Trophoblast cell (in vitro differentiated cells and primary cell): ENCODE results near the gene CEBPA.
A peak's percentile ranks its signal among the peaks of the same experiment; 100 is the strongest.

Experiments
- DNase-seq, 2 donors: peaks; one replicate each; pipeline ENCODE4 v3.0.0-alpha.2; 2016
- H2AFZ ChIP-seq: 2 replicates; pipeline ENCODE4 v1.6.1; 2013; ENCODE audit warnings: low read length, moderate library complexity, mild to moderate bottlenecking; ENCODE audit not compliant: insufficient read depth, poor library complexity
- H2AK5ac ChIP-seq: 2 replicates; pipeline ENCODE4 v1.6.1; 2013; ENCODE audit warnings: mild to moderate bottlenecking, low read length
- H2BK120ac ChIP-seq: 2 replicates; pipeline ENCODE4 v1.6.1; 2013; ENCODE audit warnings: low read length, mild to moderate bottlenecking, moderate library complexity; ENCODE audit not compliant: insufficient read depth, poor library complexity
- H2BK12ac ChIP-seq: 2 replicates; pipeline ENCODE4 v1.6.1; 2013; ENCODE audit warnings: mild to moderate bottlenecking, low read length, moderate library complexity
- H2BK5ac ChIP-seq: 2 replicates; pipeline ENCODE4 v1.6.1; 2013; ENCODE audit warnings: low read length, low read depth, moderate library complexity, mild to moderate bottlenecking; ENCODE audit not compliant: poor library complexity
- H3K14ac ChIP-seq: 2 replicates; pipeline ENCODE4 v1.6.1; 2013; ENCODE audit warnings: mild to moderate bottlenecking, low read length
- H3K18ac ChIP-seq: 2 replicates; pipeline ENCODE4 v1.6.1; 2013; ENCODE audit warnings: mild to moderate bottlenecking, low read length
- H3K23ac ChIP-seq: 2 replicates; pipeline ENCODE4 v1.6.1; 2013; ENCODE audit warnings: low read length
- H3K27ac ChIP-seq: 2 replicates; pipeline ENCODE4 v1.5.1; 2013; ENCODE audit warnings: low read depth, mild to moderate bottlenecking, inconsistent platforms, low read length, moderate library complexity
- H3K27me3 ChIP-seq: 2 replicates; pipeline ENCODE4 v1.6.1; 2013; ENCODE audit warnings: inconsistent platforms, mild to moderate bottlenecking, low read length, moderate library complexity; ENCODE audit not compliant: insufficient read depth
- H3K36me3 ChIP-seq, 2 experiments: 1 replicate in 1 of 2; 2 replicates in 1 of 2; pipeline ENCODE4 v1.6.1; 2013; ENCODE audit warnings: low read length in 2 of 2, mild to moderate bottlenecking in 2 of 2, moderate library complexity in 1 of 2; ENCODE audit not compliant: insufficient read depth in 2 of 2, control insufficient read depth in 1 of 2
- H3K4ac ChIP-seq: 2 replicates; pipeline ENCODE4 v1.6.1; 2013; ENCODE audit warnings: low read depth, mild to moderate bottlenecking, low read length, moderate library complexity
- H3K4me1 ChIP-seq, 2 experiments: 1 replicate in 1 of 2; 2 replicates in 1 of 2; pipeline ENCODE4 v1.6.1; 2013; ENCODE audit warnings: low read length in 2 of 2, mild to moderate bottlenecking in 2 of 2, moderate library complexity in 1 of 2; ENCODE audit not compliant: insufficient read depth in 2 of 2, control insufficient read depth in 1 of 2
- H3K4me2 ChIP-seq: 2 replicates; pipeline ENCODE4 v1.6.1; 2013; ENCODE audit warnings: inconsistent platforms, mild to moderate bottlenecking, low read length, moderate library complexity
- H3K4me3 ChIP-seq: 2 replicates; pipeline ENCODE4 v1.5.1; 2013; ENCODE audit warnings: mild to moderate bottlenecking, low read depth, low read length, inconsistent platforms
- H3K79me1 ChIP-seq: one replicate; pipeline ENCODE4 v1.6.1; 2013; ENCODE audit warnings: low read length
- H3K79me2 ChIP-seq: 2 replicates; pipeline ENCODE4 v1.6.1; 2013; ENCODE audit warnings: low read length, mild to moderate bottlenecking; ENCODE audit not compliant: control insufficient read depth, insufficient read depth, poor library complexity
- H3K9ac ChIP-seq: 2 replicates; pipeline ENCODE4 v1.6.1; 2013; ENCODE audit warnings: mild to moderate bottlenecking, low read length
- H3K9me3 ChIP-seq: 2 replicates; pipeline ENCODE4 v1.6.1; 2013; ENCODE audit warnings: low read depth, mild to moderate bottlenecking, control low read depth, inconsistent platforms, low read length; ENCODE audit not compliant: insufficient read depth
- H4K12ac ChIP-seq: 2 replicates; pipeline ENCODE4 v1.6.1; 2013; ENCODE audit warnings: low read depth, mild to moderate bottlenecking, low read length, moderate library complexity
- H4K8ac ChIP-seq: 2 replicates; pipeline ENCODE4 v1.6.1; 2013; ENCODE audit warnings: low read depth, mild to moderate bottlenecking, low read length, moderate library complexity
- H4K91ac ChIP-seq: one replicate; pipeline ENCODE4 v1.6.1; 2013; ENCODE audit warnings: low read depth, mild to moderate bottlenecking, low read length, moderate library complexity
- WGBS: extraction: QIAGEN DNeasy Blood & Tissue Kit; methylation state at CpG from one replicate; pipeline ENCODE4 v1.1.7; 2013; ENCODE audit warnings: missing lambda C conversion rate; ENCODE audit not compliant: insufficient read length, insufficient coverage; ENCODE audit errors: extremely low coverage; 5-methylcytosine and 5-hydroxymethylcytosine counted together

CEBPA gene

DNA sequence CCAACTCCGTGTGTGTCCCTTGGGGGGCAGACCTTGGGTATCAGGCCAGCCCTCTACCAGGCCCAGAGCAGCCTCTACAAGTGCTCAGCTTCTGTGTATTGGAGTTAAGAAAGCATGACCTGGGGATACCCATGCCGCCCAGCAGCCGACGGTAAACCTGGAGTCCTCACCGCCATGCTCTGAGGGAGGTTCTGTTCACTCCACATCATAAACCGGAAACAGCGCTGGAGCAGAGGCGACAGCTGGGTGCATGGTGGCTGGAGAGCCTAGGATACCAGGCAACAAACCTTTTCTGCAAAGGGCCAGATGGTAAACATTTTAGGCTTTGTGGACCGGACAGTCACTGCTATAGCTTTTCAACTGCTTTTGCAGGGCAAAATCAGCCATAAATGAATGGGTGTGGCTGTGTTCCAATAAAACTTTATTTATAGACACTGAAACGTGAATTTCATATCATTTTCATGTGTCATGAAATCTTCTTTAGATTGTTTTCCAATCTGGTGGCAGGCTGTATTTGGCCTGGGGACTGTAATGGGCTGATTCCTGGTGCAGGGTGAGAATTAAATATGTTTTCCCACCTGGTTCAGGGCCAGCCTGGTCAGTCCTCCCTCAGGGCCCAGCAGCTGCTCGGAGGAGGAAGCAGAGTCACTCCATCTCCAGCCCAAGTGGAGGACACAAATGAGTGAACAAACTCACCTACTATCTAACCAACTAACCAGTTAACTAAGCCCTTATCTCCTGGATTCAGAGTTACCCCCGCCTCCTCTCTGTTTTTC, 30.9 kb downstream of the CEBPA start:
- no peak overlapping the region for H3K14ac ChIP-seq
- H3K4ac ChIP-seq = no peak overlapping the region
- peaks cover 7% of the 10 kb centered on the region for H3K79me1 ChIP-seq
- H3K79me2 ChIP-seq = no peaks in the 10 kb centered on the region
- H3K36me3 ChIP-seq = no peaks in the 10 kb centered on the region
- H3K4me3 ChIP-seq = no peak overlapping the region
- WGBS = no CpG with 5 or more reads among the region's 12 CpGs
- no peak overlapping the region for H4K91ac ChIP-seq
- no peak overlapping the region for H2BK5ac ChIP-seq
- no peak overlapping the region for H2BK12ac ChIP-seq
- no peak overlapping the region for H2AFZ ChIP-seq
- H2BK120ac ChIP-seq = no peak overlapping the region
- H3K9me3 ChIP-seq = peaks cover 5% of the 10 kb centered on the region
- H3K4me1 ChIP-seq = peaks cover 11 to 13% of the 10 kb centered on the region in 2 experiments
- H3K18ac ChIP-seq = no peak overlapping the region
- H3K4me2 ChIP-seq = no peak overlapping the region
- no peak overlapping the region for H2AK5ac ChIP-seq
- no peak overlapping the region for H3K27ac ChIP-seq
- H4K12ac ChIP-seq = no peak overlapping the region
- DNase-seq = no peak
- no peaks in the 10 kb centered on the region for H3K27me3 ChIP-seq
- no peak overlapping the region for H3K23ac ChIP-seq
- H4K8ac ChIP-seq = no peak overlapping the region
- no peak overlapping the region for H3K9ac ChIP-seq

DNA sequence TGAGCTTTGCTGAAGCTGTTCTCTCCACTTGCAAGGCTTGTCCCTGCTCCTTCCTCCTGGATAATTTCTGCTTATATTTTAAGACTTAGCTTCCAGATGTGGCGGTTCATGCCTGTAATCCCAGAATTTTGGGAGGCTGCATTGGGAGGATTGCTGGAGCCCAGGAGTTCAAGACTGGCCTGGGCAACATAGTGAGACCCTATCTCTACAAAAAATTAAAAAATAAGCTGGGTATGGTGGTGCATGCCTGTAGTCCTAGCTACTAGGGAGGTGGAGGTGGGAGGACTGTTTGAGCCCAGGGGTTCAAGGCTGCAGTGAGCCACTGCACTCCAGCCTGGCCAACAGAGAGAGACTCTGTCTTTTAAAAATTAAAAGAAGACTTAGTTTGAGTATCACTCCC, 31.6 kb downstream of the CEBPA start:
- H3K27ac ChIP-seq = no peak overlapping the region
- no peak overlapping the region for H2AK5ac ChIP-seq
- no CpG with 5 or more reads among the region's 1 CpG for WGBS
- H3K9ac ChIP-seq = no peak overlapping the region
- H3K27me3 ChIP-seq = no peaks in the 10 kb centered on the region
- no peak overlapping the region for H2BK120ac ChIP-seq
- H3K9me3 ChIP-seq = peaks cover 5% of the 10 kb centered on the region
- no peak overlapping the region for H2BK12ac ChIP-seq
- H3K23ac ChIP-seq = no peak overlapping the region
- no peak overlapping the region for H3K14ac ChIP-seq
- peaks cover 5% of the 10 kb centered on the region for H3K79me1 ChIP-seq
- H2AFZ ChIP-seq = no peak overlapping the region
- H4K8ac ChIP-seq = no peak overlapping the region
- H4K91ac ChIP-seq = peak overlapping the region; percentile 16
- H3K4ac ChIP-seq = no peak overlapping the region
- H3K4me3 ChIP-seq = no peak overlapping the region
- no peak overlapping the region for H3K18ac ChIP-seq
- H3K79me2 ChIP-seq = no peaks in the 10 kb centered on the region
- no peak overlapping the region for H2BK5ac ChIP-seq
- H3K36me3 ChIP-seq = no peaks in the 10 kb centered on the region
- no peak for DNase-seq
- H3K4me1 ChIP-seq = peaks cover 11 to 13% of the 10 kb centered on the region in 2 experiments
- H3K4me2 ChIP-seq = no peak overlapping the region
- no peak overlapping the region for H4K12ac ChIP-seq

DNA sequence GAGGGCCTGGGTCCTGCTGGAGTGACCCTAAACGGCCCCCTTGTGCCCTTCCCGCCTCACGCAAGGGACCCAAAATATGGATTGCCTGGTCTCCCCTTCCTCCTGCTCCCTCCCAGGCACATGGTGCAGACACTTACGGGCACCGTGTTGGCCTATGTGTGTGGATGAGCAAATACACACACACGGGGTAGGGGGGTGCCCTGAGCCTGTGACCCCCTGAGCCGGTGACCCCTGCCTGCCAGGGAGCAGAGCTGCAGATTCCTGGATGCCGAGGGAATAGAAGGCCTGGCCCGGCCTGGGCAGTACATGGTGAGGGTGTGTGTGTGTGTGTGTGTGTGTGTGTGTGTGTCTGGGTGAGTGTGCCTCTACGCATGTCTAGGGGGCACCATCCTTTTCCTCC, 33.3 kb downstream of the CEBPA start:
- Histone ChIP-seq H2BK5ac (no peak overlapping the region), H4K91ac (no peak overlapping the region), H3K79me2 (no peaks in the 10 kb centered on the region), H3K27ac (no peak overlapping the region), H3K18ac (no peak overlapping the region), H4K8ac (no peak overlapping the region), H2BK120ac (no peak overlapping the region), H4K12ac (no peak overlapping the region), H3K4me3 (no peak overlapping the region), H3K79me1 (peaks cover 3% of the 10 kb centered on the region), H3K4ac (no peak overlapping the region), H3K9me3 (peaks cover 2% of the 10 kb centered on the region), H3K27me3 (no peaks in the 10 kb centered on the region), H2AFZ (no peak overlapping the region), H3K4me1 (peaks cover 4 to 7% of the 10 kb centered on the region in 2 experiments), H3K14ac (no peak overlapping the region), H2AK5ac (peak overlapping the region; percentile 13), H3K36me3 (no peaks in the 10 kb centered on the region), H3K9ac (no peak overlapping the region), H3K23ac (no peak overlapping the region), H3K4me2 (no peak overlapping the region), H2BK12ac (no peak overlapping the region)
- no CpG with 5 or more reads among the region's 10 CpGs for WGBS
- no peak for DNase-seq

DNA sequence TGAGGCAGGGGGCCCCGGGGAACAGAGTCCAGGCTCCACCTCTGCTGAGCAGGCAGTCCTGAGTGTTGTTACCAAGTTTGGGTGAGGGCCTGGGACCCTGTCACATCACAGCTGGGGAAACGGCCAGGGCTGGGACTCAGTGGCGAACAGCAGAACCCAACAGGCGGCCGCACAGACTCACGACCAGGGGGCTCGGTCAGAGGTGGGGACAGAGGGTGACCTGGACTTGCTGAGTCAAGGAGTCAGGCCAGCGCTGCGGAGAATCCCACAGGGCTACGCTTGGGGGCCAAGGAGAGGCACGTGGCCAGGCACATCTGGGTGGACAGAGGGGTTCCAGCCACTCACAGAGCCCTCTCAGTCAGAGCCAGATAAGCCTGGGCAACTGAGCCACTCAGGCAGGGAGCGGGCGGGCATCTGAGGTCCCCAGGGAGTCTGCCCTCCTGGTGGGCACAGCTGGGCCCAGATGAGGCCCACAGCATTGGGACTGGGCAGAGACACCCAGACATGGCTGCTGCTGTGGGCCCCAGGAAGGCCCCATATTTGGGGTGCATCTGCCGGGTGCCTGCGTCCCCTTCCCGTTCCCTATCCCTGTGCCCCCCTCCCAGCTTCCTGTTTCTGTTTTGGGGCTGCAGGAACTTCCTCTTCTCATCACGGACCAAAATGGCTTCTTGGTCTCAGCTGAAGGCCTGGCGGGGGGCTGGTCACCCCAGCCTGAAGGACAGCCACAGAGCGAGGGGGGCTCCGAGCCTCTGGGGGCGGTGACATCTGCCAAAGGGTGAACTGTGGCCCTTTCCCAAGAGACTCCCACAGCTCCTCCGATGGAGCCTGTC, 34.0 kb downstream of the CEBPA start:
- no peak overlapping the region for H3K4me3 ChIP-seq
- H4K91ac ChIP-seq = peak overlapping the region; percentile 7
- no peak overlapping the region for H2AK5ac ChIP-seq
- H3K36me3 ChIP-seq = no peaks in the 10 kb centered on the region
- no peak overlapping the region for H3K9ac ChIP-seq
- no peak overlapping the region for H2BK5ac ChIP-seq
- H2BK120ac ChIP-seq = no peak overlapping the region
- H3K23ac ChIP-seq = no peak overlapping the region
- peaks cover under 1% of the 10 kb centered on the region for H3K79me1 ChIP-seq
- no peak overlapping the region for H2BK12ac ChIP-seq
- H4K12ac ChIP-seq = no peak overlapping the region
- WGBS = no CpG with 5 or more reads among the region's 22 CpGs
- H2AFZ ChIP-seq = no peak overlapping the region
- H3K4ac ChIP-seq = no peak overlapping the region
- no peak overlapping the region for H4K8ac ChIP-seq
- no peak overlapping the region for H3K4me2 ChIP-seq
- H3K14ac ChIP-seq = no peak overlapping the region
- no peak overlapping the region for H3K18ac ChIP-seq
- no peak overlapping the region for H3K27ac ChIP-seq
- peaks cover 2% of the 10 kb centered on the region for H3K9me3 ChIP-seq
- no peaks in the 10 kb centered on the region for H3K79me2 ChIP-seq
- H3K4me1 ChIP-seq = peaks cover under 1% of the 10 kb centered on the region in 2 experiments
- H3K27me3 ChIP-seq = no peaks in the 10 kb centered on the region
- no peak for DNase-seq
